ENCODE data around the gene TGFB1. TPM values are rescaled to one million over a fixed set of nuclear protein-coding genes. Genes with fewer than 3 reads are reported as not detected.

TGFB1 gene
- total and polyA plus RNA-seq, 2 of the 13 experiments (the other 11 are each of a cell fraction or from before 2014, with no cell fraction given): 4.1 to 5.4 TPM

DNA sequence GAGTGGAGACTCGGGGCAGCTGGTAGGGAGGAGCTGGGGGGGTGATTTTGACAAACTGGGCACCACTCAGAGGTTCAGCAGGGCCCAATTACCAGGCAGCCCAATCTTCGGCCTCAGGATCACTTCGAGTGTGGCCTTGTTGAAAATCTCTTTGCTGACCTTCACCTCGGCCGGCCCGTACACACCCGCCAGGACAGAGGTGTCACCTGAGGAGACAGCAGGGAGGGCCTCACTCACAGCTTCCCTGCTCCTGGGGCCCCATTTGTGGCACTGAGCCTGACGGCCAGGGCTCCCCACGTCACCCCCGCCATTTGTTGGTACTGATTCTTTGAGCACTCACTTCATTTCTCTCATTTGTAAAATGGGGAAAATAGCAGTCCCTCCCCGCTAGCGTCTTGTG lies 39.1 kb upstream of the TGFB1 start (continued):
- TF ChIP-seq, protein P1, sequence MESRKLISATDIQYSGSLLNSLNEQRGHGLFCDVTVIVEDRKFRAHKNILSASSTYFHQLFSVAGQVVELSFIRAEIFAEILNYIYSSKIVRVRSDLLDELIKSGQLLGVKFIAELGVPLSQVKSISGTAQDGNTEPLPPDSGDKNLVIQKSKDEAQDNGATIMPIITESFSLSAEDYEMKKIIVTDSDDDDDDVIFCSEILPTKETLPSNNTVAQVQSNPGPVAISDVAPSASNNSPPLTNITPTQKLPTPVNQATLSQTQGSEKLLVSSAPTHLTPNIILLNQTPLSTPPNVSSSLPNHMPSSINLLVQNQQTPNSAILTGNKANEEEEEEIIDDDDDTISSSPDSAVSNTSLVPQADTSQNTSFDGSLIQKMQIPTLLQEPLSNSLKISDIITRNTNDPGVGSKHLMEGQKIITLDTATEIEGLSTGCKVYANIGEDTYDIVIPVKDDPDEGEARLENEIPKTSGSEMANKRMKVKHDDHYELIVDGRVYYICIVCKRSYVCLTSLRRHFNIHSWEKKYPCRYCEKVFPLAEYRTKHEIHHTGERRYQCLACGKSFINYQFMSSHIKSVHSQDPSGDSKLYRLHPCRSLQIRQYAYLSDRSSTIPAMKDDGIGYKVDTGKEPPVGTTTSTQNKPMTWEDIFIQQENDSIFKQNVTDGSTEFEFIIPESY (CRISPR knock-in tag; IDR thresholded peaks at IDR 0.05): peak; percentile 74
- no peak for TF ChIP-seq ZNF749 (CRISPR knock-in tag; IDR thresholded peaks at IDR 0.05; ENCODE audit: borderline replicate concordance)

DNA sequence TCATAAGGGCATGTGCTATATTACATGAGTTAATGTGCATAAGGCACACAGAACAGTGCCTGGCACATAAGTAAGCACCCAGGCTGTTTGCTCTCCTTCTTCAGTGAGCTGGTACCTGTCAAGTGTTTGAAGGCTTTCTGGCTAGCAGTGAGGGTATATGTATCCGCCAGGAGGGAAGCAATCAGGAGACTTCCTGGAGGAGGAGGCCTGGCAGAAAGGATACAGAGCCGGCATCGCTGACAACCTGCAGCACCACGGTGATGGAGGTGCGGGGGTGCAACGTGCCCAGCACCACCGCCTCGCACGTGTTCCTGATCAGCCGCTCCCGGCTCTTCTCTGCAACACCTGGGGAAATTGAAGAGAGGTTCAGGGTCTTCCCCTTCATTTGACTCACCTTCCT lies 37.9 kb upstream of the TGFB1 start:
- intact Hi-C loops (cut with micrococcal nuclease; ENCODE audit: unreplicated experiment) (no loop called here), in situ Hi-C loops (cut with HindIII; ENCODE audit: extremely low pct_ligation_motif_present, low pct_unique_long_range_greater_than_20kb) (no loop called here)
- FAIRE-seq (no peak), DNase-seq (ENCODE audit: low spot score) (no peak), ATAC-seq (no peak)
- H3K4me3 ChIP-seq (replicated peaks in 1 of 3; ENCODE audit: insufficient read depth in 1 of 3, low read depth in 2 of 3, low read length in 3 of 3): no peak overlapping the region
- POLR2A ChIA-PET: no interaction called here
- H3K79me2 ChIP-seq (ENCODE audit: insufficient read depth, low read length): peaks cover 13% of the 10 kb centered on the region
- H3K9ac ChIP-seq (ENCODE audit: insufficient read depth, low read depth, low read length): no peak overlapping the region
- H2AFZ ChIP-seq (ENCODE audit: low read length): no peak overlapping the region
- peaks cover 30% of the 10 kb centered on the region for H3K4me1 ChIP-seq (ENCODE audit: insufficient read depth, low read length)
- H4K20me1 ChIP-seq (ENCODE audit: insufficient read depth, low read length): no peaks in the 10 kb centered on the region
- no peak overlapping the region for H3K4me2 ChIP-seq (ENCODE audit: low read depth, low read length)
- H3K36me3 ChIP-seq (replicated peaks in 1 of 2; ENCODE audit: control insufficient read depth in 1 of 2, insufficient read depth in 2 of 2, low read length in 2 of 2): peaks cover 20 to 29% of the 10 kb centered on the region in 2 experiments; a peak in 4 of 5 replicates
- no TSS peak for BruUV-seq (replicated peaks)
- WGBS (ENCODE audit: low lambda C conversion rate): 86% methylated on average over 11 of the region's 11 CpGs
- CTCF ChIA-PET (ENCODE audit: low intra/inter-chr PET ratio, low total read pairs): no interaction called here
- H3K9me3 ChIP-seq (ENCODE audit: low read length): no peaks in the 10 kb centered on the region
- H3K27me3 ChIP-seq (ENCODE audit: control insufficient read depth in 1 of 2, insufficient read depth in 2 of 2, low read length in 2 of 2): no peaks in the 10 kb centered on the region
- H3K27ac ChIP-seq (ENCODE audit: extremely low read length, insufficient read depth, low read length): no peak overlapping the region
- TF ChIP-seq ZNF543 (CRISPR knock-in tag; IDR thresholded peaks at IDR 0.05): no peak
- TF ChIP-seq PRPF4 (IDR thresholded peaks at IDR 0.05; ENCODE audit: low read depth, low read length, poor library complexity, severe bottlenecking): no peak
- TF ChIP-seq, protein P2, sequence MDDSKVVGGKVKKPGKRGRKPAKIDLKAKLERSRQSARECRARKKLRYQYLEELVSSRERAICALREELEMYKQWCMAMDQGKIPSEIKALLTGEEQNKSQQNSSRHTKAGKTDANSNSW (CRISPR knock-in tag; IDR thresholded peaks at IDR 0.05; ENCODE audit: borderline replicate concordance): no peak
- TF ChIP-seq, protein P3, sequence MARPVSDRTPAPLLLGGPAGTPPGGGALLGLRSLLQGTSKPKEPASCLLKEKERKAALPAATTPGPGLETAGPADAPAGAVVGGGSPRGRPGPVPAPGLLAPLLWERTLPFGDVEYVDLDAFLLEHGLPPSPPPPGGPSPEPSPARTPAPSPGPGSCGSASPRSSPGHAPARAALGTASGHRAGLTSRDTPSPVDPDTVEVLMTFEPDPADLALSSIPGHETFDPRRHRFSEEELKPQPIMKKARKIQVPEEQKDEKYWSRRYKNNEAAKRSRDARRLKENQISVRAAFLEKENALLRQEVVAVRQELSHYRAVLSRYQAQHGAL (CRISPR knock-in tag; IDR thresholded peaks at IDR 0.05; ENCODE audit: not compliant biosample characterization): no peak
- no peak for TF ChIP-seq NKX3-1 (CRISPR knock-in tag; IDR thresholded peaks at IDR 0.05)
- TF ChIP-seq, protein P4, sequence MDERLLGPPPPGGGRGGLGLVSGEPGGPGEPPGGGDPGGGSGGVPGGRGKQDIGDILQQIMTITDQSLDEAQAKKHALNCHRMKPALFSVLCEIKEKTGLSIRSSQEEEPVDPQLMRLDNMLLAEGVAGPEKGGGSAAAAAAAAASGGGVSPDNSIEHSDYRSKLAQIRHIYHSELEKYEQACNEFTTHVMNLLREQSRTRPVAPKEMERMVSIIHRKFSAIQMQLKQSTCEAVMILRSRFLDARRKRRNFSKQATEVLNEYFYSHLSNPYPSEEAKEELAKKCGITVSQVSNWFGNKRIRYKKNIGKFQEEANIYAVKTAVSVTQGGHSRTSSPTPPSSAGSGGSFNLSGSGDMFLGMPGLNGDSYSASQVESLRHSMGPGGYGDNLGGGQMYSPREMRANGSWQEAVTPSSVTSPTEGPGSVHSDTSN (CRISPR knock-in tag; IDR thresholded peaks at IDR 0.05): no peak
- TF ChIP-seq, protein P5, sequence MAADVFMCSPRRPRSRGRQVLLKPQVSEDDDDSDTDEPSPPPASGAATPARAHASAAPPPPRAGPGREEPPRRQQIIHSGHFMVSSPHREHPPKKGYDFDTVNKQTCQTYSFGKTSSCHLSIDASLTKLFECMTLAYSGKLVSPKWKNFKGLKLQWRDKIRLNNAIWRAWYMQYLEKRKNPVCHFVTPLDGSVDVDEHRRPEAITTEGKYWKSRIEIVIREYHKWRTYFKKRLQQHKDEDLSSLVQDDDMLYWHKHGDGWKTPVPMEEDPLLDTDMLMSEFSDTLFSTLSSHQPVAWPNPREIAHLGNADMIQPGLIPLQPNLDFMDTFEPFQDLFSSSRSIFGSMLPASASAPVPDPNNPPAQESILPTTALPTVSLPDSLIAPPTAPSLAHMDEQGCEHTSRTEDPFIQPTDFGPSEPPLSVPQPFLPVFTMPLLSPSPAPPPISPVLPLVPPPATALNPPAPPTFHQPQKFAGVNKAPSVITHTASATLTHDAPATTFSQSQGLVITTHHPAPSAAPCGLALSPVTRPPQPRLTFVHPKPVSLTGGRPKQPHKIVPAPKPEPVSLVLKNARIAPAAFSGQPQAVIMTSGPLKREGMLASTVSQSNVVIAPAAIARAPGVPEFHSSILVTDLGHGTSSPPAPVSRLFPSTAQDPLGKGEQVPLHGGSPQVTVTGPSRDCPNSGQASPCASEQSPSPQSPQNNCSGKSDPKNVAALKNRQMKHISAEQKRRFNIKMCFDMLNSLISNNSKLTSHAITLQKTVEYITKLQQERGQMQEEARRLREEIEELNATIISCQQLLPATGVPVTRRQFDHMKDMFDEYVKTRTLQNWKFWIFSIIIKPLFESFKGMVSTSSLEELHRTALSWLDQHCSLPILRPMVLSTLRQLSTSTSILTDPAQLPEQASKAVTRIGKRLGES (CRISPR knock-in tag; IDR thresholded peaks at IDR 0.05; ENCODE audit: borderline replicate concordance): no peak
- no peak for TF ChIP-seq SIN3B (IDR thresholded peaks at IDR 0.05; ENCODE audit: low read length)
- TF ChIP-seq SMAD9 (CRISPR knock-in tag; IDR thresholded peaks at IDR 0.05): no peak
- TF ChIP-seq PAF1 (CRISPR knock-in tag; IDR thresholded peaks at IDR 0.05): no peak
- TF ChIP-seq ZNF816 (CRISPR knock-in tag; IDR thresholded peaks at IDR 0.05; ENCODE audit: borderline replicate concordance): no peak
- no peak for TF ChIP-seq GABPB1 (CRISPR knock-in tag; IDR thresholded peaks at IDR 0.05)
- TF ChIP-seq CBFB (CRISPR knock-in tag; IDR thresholded peaks at IDR 0.05): no peak
- TF ChIP-seq SETDB1 (CRISPR knock-in tag; IDR thresholded peaks at IDR 0.05; ENCODE audit: borderline replicate concordance): no peak
- TF ChIP-seq KLF15 (CRISPR knock-in tag; IDR thresholded peaks at IDR 0.05; ENCODE audit: borderline replicate concordance): no peak
- no peak for TF ChIP-seq ESRRA (CRISPR knock-in tag; IDR thresholded peaks at IDR 0.05; ENCODE audit: low read depth)

Measured in HepG2 (cell line).